ENCODE data around the gene TMEM45B. TPM values are rescaled to one million over a fixed set of nuclear protein-coding genes. Genes with fewer than 3 reads are reported as not detected.
"Not testable (repeated sequence)": the region's sequence is repeated elsewhere in the genome, so short reads cannot be mapped to it uniquely, and the experiment has no call there.

Gene TMEM45B
- polyA plus RNA-seq, 2 donors, result 59.9 to 90.6 TPM

DNA sequence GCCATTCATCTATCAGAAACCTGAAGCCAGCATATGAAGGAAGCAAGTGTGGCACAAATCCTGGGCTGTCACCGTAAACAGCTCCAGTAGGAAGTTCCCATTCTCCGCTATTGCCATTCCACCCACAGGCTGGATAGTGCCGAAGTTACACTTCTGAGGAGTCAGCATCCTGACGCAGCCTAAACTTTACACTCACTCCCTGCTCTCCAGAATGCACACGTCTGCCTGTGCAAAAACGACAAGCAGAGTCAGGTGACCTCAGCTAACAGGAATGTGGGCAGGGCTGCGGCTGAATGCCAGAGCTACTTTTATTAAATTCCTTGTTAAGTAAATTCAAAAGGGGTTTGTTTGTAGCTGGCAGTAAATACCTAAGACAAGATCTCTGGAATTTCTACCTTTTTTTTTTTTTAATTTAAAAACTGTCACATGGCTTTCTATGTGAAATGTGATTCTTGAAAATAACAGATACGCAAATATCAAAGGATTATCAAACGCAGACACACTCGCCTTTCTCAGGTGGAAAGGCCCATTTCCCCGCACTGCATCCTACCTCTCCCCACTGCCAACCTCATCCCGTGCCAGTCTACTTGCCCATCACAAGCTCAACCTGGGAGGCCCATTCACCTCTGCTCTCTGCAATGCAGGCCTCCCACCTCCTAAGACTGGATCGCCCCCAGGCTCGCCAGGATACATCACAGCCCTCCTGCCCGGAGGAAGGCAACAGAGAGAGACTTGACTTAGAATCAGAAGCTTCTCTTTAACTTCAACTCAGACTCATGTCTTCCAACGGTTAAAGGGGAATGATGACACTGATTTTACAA is 46.3 kb downstream of the TMEM45B start:
- Histone ChIP-seq H3K4me1 (ENCODE audit: control insufficient read depth in 2 of 2, insufficient read depth in 2 of 2, low read length in 1 of 2) (peaks cover 3% of the 10 kb centered on the region in 2 donors), H3K4me3 (ENCODE audit: low read depth in 1 of 2, low read length in 2 of 2) (no peak overlapping the region), H3K36me3 (ENCODE audit: control insufficient read depth in 2 of 2, insufficient read depth in 2 of 2, low read length in 1 of 2) (peaks cover 6 to 24% of the 10 kb centered on the region in 2 donors), H3K9me3 (ENCODE audit: control insufficient read depth in 2 of 2, insufficient read depth in 1 of 2, low read depth in 1 of 2, low read length in 1 of 2) (no peaks in the 10 kb centered on the region), H3K27ac (ENCODE audit: low read depth in 2 of 2, low read length in 1 of 2) (peak overlapping the region; percentile 47 to 89), H3K27me3 (ENCODE audit: control insufficient read depth in 1 of 2, insufficient read depth in 2 of 2, low read length in 2 of 2) (no peaks in the 10 kb centered on the region)
- WGBS, 2 donors, result 45 to 52% methylated on average over 16 of the region's 16 CpGs

DNA sequence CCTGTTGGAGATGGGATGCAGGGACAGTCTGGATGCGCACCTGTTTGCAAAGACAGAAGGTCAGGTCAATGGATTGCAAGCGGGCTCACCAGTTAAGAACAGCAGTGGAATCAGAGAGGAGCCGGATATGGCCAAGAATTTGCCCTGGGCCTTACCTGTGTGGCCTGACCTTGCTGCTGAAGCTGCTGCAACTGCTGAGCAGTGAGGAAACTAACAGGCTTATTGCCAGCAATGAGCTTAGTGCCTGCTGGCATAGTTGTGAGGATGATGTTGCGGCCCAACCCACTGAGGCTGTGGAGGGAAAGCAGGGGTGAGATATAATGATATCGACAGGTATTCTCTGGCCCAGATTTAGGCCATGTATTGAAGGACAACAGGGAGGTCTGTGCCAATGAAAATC is 49.2 kb downstream of the TMEM45B start:
- H3K4me1 ChIP-seq (ENCODE audit: control insufficient read depth in 2 of 2, insufficient read depth in 2 of 2, low read length in 1 of 2), result peaks cover 3% of the 10 kb centered on the region in 2 donors
- WGBS, 2 donors, result 92 to 94% methylated on average over 5 of the region's 5 CpGs
- H3K36me3 ChIP-seq (ENCODE audit: control insufficient read depth in 2 of 2, insufficient read depth in 2 of 2, low read length in 1 of 2), result peaks cover 4 to 34% of the 10 kb centered on the region in 2 donors
- H3K27me3 ChIP-seq (ENCODE audit: control insufficient read depth in 1 of 2, insufficient read depth in 2 of 2, low read length in 2 of 2), result no peaks in the 10 kb centered on the region
- H3K9me3 ChIP-seq (ENCODE audit: control insufficient read depth in 2 of 2, insufficient read depth in 1 of 2, low read depth in 1 of 2, low read length in 1 of 2), result no peaks in the 10 kb centered on the region
- H3K27ac ChIP-seq (ENCODE audit: low read depth in 2 of 2, low read length in 1 of 2), result no peak overlapping the region
- H3K4me3 ChIP-seq (ENCODE audit: low read depth in 1 of 2, low read length in 2 of 2), result no peak overlapping the region

DNA sequence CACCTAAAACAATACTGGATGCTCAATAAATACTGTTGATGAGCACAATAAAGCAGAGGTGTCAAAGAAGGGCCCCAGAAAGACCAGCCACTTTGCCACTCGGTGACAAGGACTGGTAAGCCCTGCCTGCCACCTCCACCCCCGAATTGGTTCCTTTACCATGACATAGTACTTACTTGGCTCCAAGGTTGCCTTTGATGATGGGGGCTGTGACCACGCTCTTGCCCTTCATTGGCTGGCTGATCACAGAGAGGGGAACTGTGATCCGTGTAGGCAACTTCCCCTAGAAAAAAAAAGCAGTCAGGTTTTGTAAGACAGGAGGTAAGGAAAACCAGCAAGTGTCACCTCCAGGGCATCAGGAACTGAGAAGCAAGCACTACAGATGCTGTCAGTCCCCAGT is 50.1 kb downstream of the TMEM45B start:
- Histone ChIP-seq H3K27ac (ENCODE audit: low read depth in 2 of 2, low read length in 1 of 2) (no peak overlapping the region), H3K27me3 (ENCODE audit: control insufficient read depth in 1 of 2, insufficient read depth in 2 of 2, low read length in 2 of 2) (no peaks in the 10 kb centered on the region), H3K4me1 (ENCODE audit: control insufficient read depth in 2 of 2, insufficient read depth in 2 of 2, low read length in 1 of 2) (peaks cover 3% of the 10 kb centered on the region in 2 donors), H3K4me3 (ENCODE audit: low read depth in 1 of 2, low read length in 2 of 2) (no peak overlapping the region), H3K36me3 (ENCODE audit: control insufficient read depth in 2 of 2, insufficient read depth in 2 of 2, low read length in 1 of 2) (peaks cover 4 to 36% of the 10 kb centered on the region in 2 donors), H3K9me3 (ENCODE audit: control insufficient read depth in 2 of 2, insufficient read depth in 1 of 2, low read depth in 1 of 2, low read length in 1 of 2) (no peaks in the 10 kb centered on the region)
- WGBS, 2 donors, result 77 to 81% methylated on average over 4 of the region's 4 CpGs

DNA sequence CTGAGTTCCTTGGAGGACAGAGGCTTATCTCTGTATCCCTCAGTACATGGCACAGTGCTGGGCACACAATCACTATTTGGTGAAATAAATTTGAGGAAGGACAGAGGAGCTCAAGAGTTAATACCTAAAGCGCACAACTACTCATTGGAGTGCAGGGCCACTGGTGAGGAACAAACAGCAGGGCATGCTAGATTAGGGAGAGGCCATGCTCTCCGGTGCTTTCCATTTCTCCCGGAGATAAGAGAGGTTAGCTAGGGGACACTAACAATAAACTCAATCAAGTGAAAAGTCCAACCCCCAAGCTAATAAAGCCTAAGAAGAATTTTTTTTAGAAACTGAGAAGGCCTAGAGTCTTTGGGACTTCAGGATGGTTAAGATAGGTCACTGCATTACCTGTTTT is 50.7 kb downstream of the TMEM45B start:
- Histone ChIP-seq H3K36me3 (ENCODE audit: control insufficient read depth in 2 of 2, insufficient read depth in 2 of 2, low read length in 1 of 2) (peaks cover 4 to 39% of the 10 kb centered on the region in 2 donors), H3K4me1 (ENCODE audit: control insufficient read depth in 2 of 2, insufficient read depth in 2 of 2, low read length in 1 of 2) (peaks cover 3% of the 10 kb centered on the region in 2 donors), H3K27me3 (ENCODE audit: control insufficient read depth in 1 of 2, insufficient read depth in 2 of 2, low read length in 2 of 2) (no peaks in the 10 kb centered on the region), H3K27ac (ENCODE audit: low read depth in 2 of 2, low read length in 1 of 2) (no peak overlapping the region), H3K9me3 (ENCODE audit: control insufficient read depth in 2 of 2, insufficient read depth in 1 of 2, low read depth in 1 of 2, low read length in 1 of 2) (no peaks in the 10 kb centered on the region), H3K4me3 (ENCODE audit: low read depth in 1 of 2, low read length in 2 of 2) (no peak overlapping the region)
- 73 to 84% methylated on average over 3 of the region's 3 CpGs for WGBS, 2 donors

DNA sequence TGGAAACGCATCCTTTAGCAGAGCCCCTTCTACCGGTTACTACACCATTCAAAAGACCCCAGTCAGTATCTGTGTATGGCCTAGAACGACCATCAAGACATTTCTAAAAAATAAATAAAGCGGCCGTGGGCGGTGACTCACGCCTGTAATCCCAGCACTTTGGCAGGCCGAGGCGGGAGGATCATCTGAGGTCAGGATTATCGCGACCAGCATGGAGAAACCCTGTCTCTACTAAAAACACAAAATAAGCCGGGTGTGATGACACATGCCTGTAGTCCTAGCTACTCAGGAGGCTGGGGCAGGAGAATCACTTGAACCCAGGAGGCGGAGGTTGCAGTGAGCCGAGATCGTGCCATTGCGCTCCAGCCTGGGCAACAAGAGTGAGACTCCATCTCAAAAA is 53.0 kb downstream of the TMEM45B start:
- WGBS, 2 donors, result 81 to 82% methylated on average over 16 of the region's 16 CpGs
- not testable (repeated sequence) for H3K4me1 ChIP-seq (ENCODE audit: control insufficient read depth in 2 of 2, insufficient read depth in 2 of 2, low read length in 1 of 2); H3K27ac ChIP-seq (ENCODE audit: low read depth in 2 of 2, low read length in 1 of 2); H3K4me3 ChIP-seq (ENCODE audit: low read depth in 1 of 2, low read length in 2 of 2); H3K9me3 ChIP-seq (ENCODE audit: control insufficient read depth in 2 of 2, insufficient read depth in 1 of 2, low read depth in 1 of 2, low read length in 1 of 2); H3K27me3 ChIP-seq (ENCODE audit: control insufficient read depth in 1 of 2, insufficient read depth in 2 of 2, low read length in 2 of 2)
- peaks cover 14 to 48% of the 10 kb centered on the region in 2 donors for H3K36me3 ChIP-seq (ENCODE audit: control insufficient read depth in 2 of 2, insufficient read depth in 2 of 2, low read length in 1 of 2)

DNA sequence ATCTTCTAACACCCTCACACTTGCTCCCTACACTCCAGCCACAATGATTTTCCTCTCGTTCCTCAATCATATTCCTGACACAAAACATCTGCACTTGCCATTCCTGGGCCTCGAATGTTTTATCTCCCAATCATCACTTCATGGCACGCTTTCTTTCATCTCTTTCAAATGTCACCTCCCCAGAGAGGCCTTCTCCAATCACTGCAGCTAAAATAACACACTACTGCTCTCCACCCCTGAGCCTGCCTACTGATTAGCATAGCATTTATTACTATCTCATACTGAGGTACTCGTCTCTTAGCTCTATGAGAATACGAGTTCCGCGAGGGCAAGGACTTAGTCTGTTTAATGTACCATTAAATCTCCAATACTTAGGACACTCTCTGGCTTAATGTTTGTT is 56.3 kb downstream of the TMEM45B start:
- no peaks in the 10 kb centered on the region for H3K9me3 ChIP-seq (ENCODE audit: control insufficient read depth in 2 of 2, insufficient read depth in 1 of 2, low read depth in 1 of 2, low read length in 1 of 2)
- no peak overlapping the region for H3K4me3 ChIP-seq (ENCODE audit: low read depth in 1 of 2, low read length in 2 of 2)
- no peak overlapping the region for H3K27ac ChIP-seq (ENCODE audit: low read depth in 2 of 2, low read length in 1 of 2)
- no peaks in the 10 kb centered on the region for H3K4me1 ChIP-seq (ENCODE audit: control insufficient read depth in 2 of 2, insufficient read depth in 2 of 2, low read length in 1 of 2)
- H3K27me3 ChIP-seq (ENCODE audit: control insufficient read depth in 1 of 2, insufficient read depth in 2 of 2, low read length in 2 of 2), result no peaks in the 10 kb centered on the region
- WGBS, 2 donors, result 83 to 87% methylated on average over 7 of the region's 7 CpGs
- H3K36me3 ChIP-seq (ENCODE audit: control insufficient read depth in 2 of 2, insufficient read depth in 2 of 2, low read length in 1 of 2), result peaks cover 18 to 46% of the 10 kb centered on the region in 2 donors

GRCh38 chr11:129880311-129880710 is 64.7 kb downstream of the TMEM45B start:
- WGBS, 2 donors, result 91 to 92% methylated on average over 3 of the region's 3 CpGs
- Histone ChIP-seq H3K9me3 (ENCODE audit: control insufficient read depth in 2 of 2, insufficient read depth in 1 of 2, low read depth in 1 of 2, low read length in 1 of 2) (no peaks in the 10 kb centered on the region), H3K27me3 (ENCODE audit: control insufficient read depth in 1 of 2, insufficient read depth in 2 of 2, low read length in 2 of 2) (no peaks in the 10 kb centered on the region), H3K4me1 (ENCODE audit: control insufficient read depth in 2 of 2, insufficient read depth in 2 of 2, low read length in 1 of 2) (no peaks in the 10 kb centered on the region), H3K27ac (ENCODE audit: low read depth in 2 of 2, low read length in 1 of 2) (no peak overlapping the region), H3K36me3 (ENCODE audit: control insufficient read depth in 2 of 2, insufficient read depth in 2 of 2, low read length in 1 of 2) (peaks cover 30 to 57% of the 10 kb centered on the region in 2 donors), H3K4me3 (ENCODE audit: low read depth in 1 of 2, low read length in 2 of 2) (no peak overlapping the region)

GRCh38 chr11:129881570-129882170 is 66.0 kb downstream of the TMEM45B start:
- WGBS, 2 donors, result 71 to 73% methylated on average over 9 of the region's 9 CpGs
- H3K9me3 ChIP-seq (ENCODE audit: control insufficient read depth in 2 of 2, insufficient read depth in 1 of 2, low read depth in 1 of 2, low read length in 1 of 2), result no peaks in the 10 kb centered on the region
- no peak overlapping the region for H3K4me3 ChIP-seq (ENCODE audit: low read depth in 1 of 2, low read length in 2 of 2)
- H3K27me3 ChIP-seq (ENCODE audit: control insufficient read depth in 1 of 2, insufficient read depth in 2 of 2, low read length in 2 of 2), result no peaks in the 10 kb centered on the region
- no peak overlapping the region for H3K27ac ChIP-seq (ENCODE audit: low read depth in 2 of 2, low read length in 1 of 2)
- peaks cover 31 to 56% of the 10 kb centered on the region in 2 donors for H3K36me3 ChIP-seq (ENCODE audit: control insufficient read depth in 2 of 2, insufficient read depth in 2 of 2, low read length in 1 of 2)
- no peaks in the 10 kb centered on the region for H3K4me1 ChIP-seq (ENCODE audit: control insufficient read depth in 2 of 2, insufficient read depth in 2 of 2, low read length in 1 of 2)

GRCh38 chr11:129884581-129884980 is 68.9 kb downstream of the TMEM45B start:
- peaks cover 35 to 43% of the 10 kb centered on the region in 2 donors for H3K36me3 ChIP-seq (ENCODE audit: control insufficient read depth in 2 of 2, insufficient read depth in 2 of 2, low read length in 1 of 2)
- 94 to 95% methylated on average over 8 of the region's 8 CpGs for WGBS, 2 donors
- no peak overlapping the region for H3K27ac ChIP-seq (ENCODE audit: low read depth in 2 of 2, low read length in 1 of 2)

More at GRCh38 chr11:129884581-129884980, 68.9 kb downstream of the TMEM45B start:
- Histone ChIP-seq H3K27me3 (ENCODE audit: control insufficient read depth in 1 of 2, insufficient read depth in 2 of 2, low read length in 2 of 2) (no peaks in the 10 kb centered on the region), H3K4me1 (ENCODE audit: control insufficient read depth in 2 of 2, insufficient read depth in 2 of 2, low read length in 1 of 2) (no peaks in the 10 kb centered on the region), H3K4me3 (ENCODE audit: low read depth in 1 of 2, low read length in 2 of 2) (no peak overlapping the region), H3K9me3 (ENCODE audit: control insufficient read depth in 2 of 2, insufficient read depth in 1 of 2, low read depth in 1 of 2, low read length in 1 of 2) (no peaks in the 10 kb centered on the region)

Data from esophagus (tissue), 2 donors.